Peyer's patch (tissue), 4 donors: ENCODE measurements around the gene ALG1. TPM values are rescaled to one million over a fixed set of nuclear protein-coding genes. Genes with fewer than 3 reads are reported as not detected.

ENCODE experiments used
- DNase-seq, 3 donors: peaks; one replicate each; pipeline ENCODE4 v3.0.0-alpha.2; 2017 to 2019
- H3K27ac ChIP-seq, 4 donors: fragments of 200-600 bp; sonication (generic); one replicate each; pipeline ENCODE4 v1.5.1; 2016 to 2019
- H3K27me3 ChIP-seq, 2 donors: fragments of 200-600 bp; sonication (generic); one replicate each; pipeline ENCODE4 v1.5.1; 2019
- H3K36me3 ChIP-seq, 3 donors: fragments of 200-600 bp; sonication (generic); one replicate each; pipeline ENCODE4 v1.5.1; 2016 to 2019
- H3K4me1 ChIP-seq, 4 donors: fragments of 200-600 bp; sonication (generic); one replicate each; pipeline ENCODE4 v1.5.1; 2016 to 2019
- H3K4me3 ChIP-seq, 4 donors: fragments of 200-600 bp; sonication (generic); 1 replicate in 3 of 4; 2 replicates in 1 of 4; pipeline ENCODE4 v1.5.1; 2016 to 2019; ENCODE audit warnings: mild to moderate bottlenecking in 1 of 4
- H3K9me3 ChIP-seq, 4 donors: fragments of 200-600 bp; sonication (generic); one replicate each; pipeline ENCODE4 v1.5.1; 2016 to 2019; ENCODE audit warnings: mild to moderate bottlenecking in 1 of 4
- POLR2A ChIP-seq, 2 donors: fragments of 450-650 bp; IDR thresholded peaks; one replicate each; pipeline ENCODE4 v1.5.1; 2017; ENCODE audit warnings: antibody characterized with exemption in 2 of 2, mild to moderate bottlenecking in 2 of 2, moderate library complexity in 2 of 2
- total RNA-seq, 4 donors: library from RNA; depleted of rRNA; stranded (reverse); fragments of >200 nt; gene quantifications; one replicate each; pipeline ENCODE4 v1.1.0, GENCODE V29; 2016
- TF ChIP-seq, protein P1 (sequence below), 6 experiments: fragments of 450-650 bp in 4 of 6; fragments of 200-600 bp in 2 of 6; sonication (generic) in 1 of 6; IDR thresholded peaks; one replicate each; pipeline ENCODE4 v1.5.1; 2017 to 2019; ENCODE audit warnings: antibody characterized with exemption in 6 of 6, mild to moderate bottlenecking in 3 of 6, moderate library complexity in 1 of 6

The ALG1 gene
- total RNA-seq, 4 donors from 2014 or later, result 17.8 to 33.9 (median 23.4) TPM

DNA sequence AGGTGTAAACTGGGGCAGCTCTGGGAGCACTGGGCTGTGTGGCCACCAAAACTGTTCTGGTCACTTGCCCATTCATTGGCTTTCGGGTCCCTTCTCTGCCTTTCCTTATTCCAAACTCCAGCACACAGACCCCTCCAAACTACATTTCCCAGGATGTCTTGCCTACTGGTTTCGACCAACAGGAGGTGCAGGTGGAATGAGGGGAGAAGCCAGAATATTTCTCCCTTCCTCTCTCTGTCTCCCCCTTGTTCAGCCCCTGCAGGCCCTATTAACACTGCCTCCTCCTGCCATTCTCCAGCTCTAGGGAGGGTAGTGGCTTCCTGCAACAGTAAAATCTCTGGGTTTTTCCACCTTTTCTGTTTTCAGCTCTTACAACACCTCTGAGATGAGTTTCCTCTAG lies 24.7 kb upstream of the ALG1 start:
- TF ChIP-seq, protein P1, sequence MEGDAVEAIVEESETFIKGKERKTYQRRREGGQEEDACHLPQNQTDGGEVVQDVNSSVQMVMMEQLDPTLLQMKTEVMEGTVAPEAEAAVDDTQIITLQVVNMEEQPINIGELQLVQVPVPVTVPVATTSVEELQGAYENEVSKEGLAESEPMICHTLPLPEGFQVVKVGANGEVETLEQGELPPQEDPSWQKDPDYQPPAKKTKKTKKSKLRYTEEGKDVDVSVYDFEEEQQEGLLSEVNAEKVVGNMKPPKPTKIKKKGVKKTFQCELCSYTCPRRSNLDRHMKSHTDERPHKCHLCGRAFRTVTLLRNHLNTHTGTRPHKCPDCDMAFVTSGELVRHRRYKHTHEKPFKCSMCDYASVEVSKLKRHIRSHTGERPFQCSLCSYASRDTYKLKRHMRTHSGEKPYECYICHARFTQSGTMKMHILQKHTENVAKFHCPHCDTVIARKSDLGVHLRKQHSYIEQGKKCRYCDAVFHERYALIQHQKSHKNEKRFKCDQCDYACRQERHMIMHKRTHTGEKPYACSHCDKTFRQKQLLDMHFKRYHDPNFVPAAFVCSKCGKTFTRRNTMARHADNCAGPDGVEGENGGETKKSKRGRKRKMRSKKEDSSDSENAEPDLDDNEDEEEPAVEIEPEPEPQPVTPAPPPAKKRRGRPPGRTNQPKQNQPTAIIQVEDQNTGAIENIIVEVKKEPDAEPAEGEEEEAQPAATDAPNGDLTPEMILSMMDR (IDR thresholded peaks at IDR 0.05), result no peak
- no peak for TF ChIP-seq POLR2A (IDR thresholded peaks at IDR 0.05)
- H3K36me3 ChIP-seq, result no peaks in the 10 kb centered on the region
- no peaks in the 10 kb centered on the region for H3K27me3 ChIP-seq
- H3K27ac ChIP-seq, result no peak overlapping the region
- DNase-seq, result peak in 1 of 3 donors; percentile 8
- no peak overlapping the region for H3K4me3 ChIP-seq
- no peaks in the 10 kb centered on the region for H3K4me1 ChIP-seq
- H3K9me3 ChIP-seq, result no peaks in the 10 kb centered on the region

DNA sequence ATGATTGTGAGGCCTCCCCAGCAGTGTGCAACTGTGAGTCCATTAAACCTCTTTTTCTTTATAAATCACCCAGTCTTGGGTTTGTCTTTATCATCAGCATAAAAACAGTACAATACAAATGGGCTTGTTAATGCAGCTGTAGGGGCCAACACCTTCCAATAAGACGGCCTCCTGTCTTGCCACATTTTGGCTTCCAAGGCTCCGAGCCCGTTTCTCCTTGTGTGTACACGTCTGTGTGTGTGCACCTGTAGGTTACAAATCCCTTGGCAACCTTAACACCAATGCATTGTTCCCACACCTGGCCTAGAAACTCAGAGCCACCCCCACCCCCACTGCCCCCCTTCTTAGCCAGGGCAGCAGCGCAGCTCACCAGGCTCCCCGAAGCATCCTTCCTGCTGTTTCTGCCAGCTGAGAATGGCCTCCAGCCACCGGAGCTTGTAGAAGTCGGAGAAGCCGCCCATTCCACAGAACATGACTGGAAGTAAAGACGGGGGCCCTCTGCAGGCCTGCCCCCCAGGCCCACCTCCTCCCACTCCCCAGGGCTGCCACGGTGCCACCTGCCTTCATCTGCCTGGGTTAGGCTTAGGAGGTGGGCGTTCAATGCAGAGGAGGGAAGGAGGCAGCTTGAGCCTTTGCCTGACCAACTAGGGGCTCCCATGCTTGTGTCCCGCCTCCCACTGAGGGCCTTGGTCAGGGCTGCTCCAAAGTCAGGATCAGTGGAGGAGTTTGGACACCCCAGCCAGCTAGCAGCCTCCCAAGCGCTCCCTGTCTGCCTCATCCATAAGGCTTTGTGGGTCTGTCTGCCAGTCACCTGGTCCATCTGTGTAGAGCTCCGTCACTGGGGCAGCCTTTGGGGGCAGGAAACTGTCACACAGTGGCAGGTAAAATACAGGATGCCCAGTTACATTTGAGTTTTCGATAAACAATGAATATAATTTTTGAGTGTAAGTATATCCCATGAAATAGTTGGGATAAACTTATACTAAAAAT lies 16.5 kb upstream of the ALG1 start:
- Histone ChIP-seq H3K4me1 (no peaks in the 10 kb centered on the region), H3K9me3 (no peaks in the 10 kb centered on the region)

DNA sequence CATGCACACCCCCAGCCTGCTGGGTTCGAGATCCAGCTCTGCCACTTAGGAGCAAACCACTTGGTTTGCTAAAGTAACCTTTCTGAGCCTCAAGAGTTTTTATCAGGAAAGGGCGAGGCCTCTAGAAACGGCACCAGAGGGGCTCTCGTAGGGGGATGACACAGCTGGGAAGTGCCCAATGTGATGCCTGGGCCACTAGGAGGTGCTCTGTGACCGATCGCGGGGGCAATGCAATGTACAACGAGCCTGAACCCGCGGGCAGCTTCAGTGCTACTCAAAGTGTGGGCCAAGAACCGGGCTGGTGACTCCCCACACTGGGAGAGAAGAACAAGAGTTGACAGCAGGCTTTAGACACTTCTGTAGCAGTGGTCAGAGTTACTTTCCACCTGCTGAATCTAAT lies 15.3 kb upstream of the ALG1 start:
- H3K4me3 ChIP-seq, result no peak overlapping the region
- DNase-seq, result peak in 2 of 3 donors; percentile 22 to 54
- H3K4me1 ChIP-seq, result no peaks in the 10 kb centered on the region
- no peak overlapping the region for H3K27ac ChIP-seq
- H3K27me3 ChIP-seq, result no peaks in the 10 kb centered on the region
- no peaks in the 10 kb centered on the region for H3K9me3 ChIP-seq
- no peaks in the 10 kb centered on the region for H3K36me3 ChIP-seq
- TF ChIP-seq, protein P1 (IDR thresholded peaks at IDR 0.05), result peak in 4 of 6 experiments; percentile 29 to 43 (median 41)
- TF ChIP-seq POLR2A (IDR thresholded peaks at IDR 0.05), result no peak

More for the DNA sequence above, 16.5 kb upstream of the ALG1 start:
- Histone ChIP-seq H3K27me3 (no peaks in the 10 kb centered on the region), H3K27ac (no peak overlapping the region), H3K4me3 (no peak overlapping the region), H3K36me3 (no peaks in the 10 kb centered on the region)
- TF ChIP-seq, protein P1 (IDR thresholded peaks at IDR 0.05), result no peak
- TF ChIP-seq POLR2A (IDR thresholded peaks at IDR 0.05), result no peak
- peak in 1 of 3 donors; percentile 35 for DNase-seq

DNA sequence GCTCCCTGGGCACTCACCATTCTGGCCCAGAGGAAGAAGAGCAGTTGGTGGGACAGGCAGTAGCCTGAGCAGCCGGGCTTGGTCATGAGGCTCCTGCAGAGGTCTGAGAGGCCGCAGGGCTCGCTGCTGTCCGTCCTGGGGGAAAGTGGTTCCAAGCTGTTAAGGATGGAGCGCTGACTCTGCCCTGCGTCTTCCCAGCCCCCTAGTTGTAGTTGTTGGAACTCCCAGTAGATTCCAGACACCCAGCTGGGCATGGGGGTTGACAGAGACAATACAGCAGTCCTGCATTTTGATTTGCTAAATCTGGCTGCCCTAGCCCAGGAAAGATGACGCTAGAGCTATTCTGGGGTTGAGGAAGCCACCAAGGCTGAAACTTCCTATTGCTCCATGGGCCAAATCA lies 13.2 kb upstream of the ALG1 start:
- Histone ChIP-seq H3K4me3 (no peak overlapping the region), H3K4me1 (no peaks in the 10 kb centered on the region), H3K9me3 (no peaks in the 10 kb centered on the region), H3K27me3 (no peaks in the 10 kb centered on the region), H3K27ac (no peak overlapping the region), H3K36me3 (no peaks in the 10 kb centered on the region)
- TF ChIP-seq, protein P1 (IDR thresholded peaks at IDR 0.05), result no peak
- TF ChIP-seq POLR2A (IDR thresholded peaks at IDR 0.05), result no peak
- peak in 1 of 3 donors; percentile 13 for DNase-seq

DNA sequence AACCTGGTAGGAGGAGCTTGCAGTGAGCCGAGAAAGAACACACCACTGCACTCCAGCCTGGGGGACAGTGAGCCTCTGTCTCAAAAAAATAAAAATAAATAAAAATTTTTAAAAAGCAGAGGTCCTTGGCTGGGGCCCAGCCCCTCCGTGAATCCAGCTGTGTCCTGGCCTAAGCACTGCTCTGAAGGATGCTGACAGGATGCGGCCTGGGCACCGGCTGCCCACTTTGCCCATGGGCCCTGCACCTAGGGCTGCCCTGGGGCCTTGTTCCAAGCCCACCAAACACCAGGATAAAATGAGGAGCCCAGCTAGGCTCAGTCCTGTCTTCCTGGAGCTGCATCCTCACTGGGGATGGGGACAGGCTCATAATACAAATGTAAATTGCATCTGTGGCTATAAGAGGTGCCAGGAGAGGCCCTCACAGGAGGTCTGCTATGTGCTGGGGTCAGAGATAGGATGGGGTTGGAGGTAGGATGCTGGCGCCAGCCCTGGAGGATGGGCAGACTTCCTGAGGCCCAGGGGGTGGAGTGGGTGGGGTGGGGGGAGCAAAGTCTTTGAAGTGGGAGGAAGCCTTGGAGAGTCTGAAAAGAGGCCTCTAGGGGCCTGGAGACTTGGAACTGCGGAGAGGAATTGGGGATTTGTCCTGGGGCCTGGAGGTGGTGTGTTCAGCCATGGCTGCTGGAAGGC lies 12.1 kb upstream of the ALG1 start:
- DNase-seq, result no peak
- Histone ChIP-seq H3K9me3 (no peaks in the 10 kb centered on the region), H3K27me3 (no peaks in the 10 kb centered on the region), H3K4me1 (no peaks in the 10 kb centered on the region), H3K36me3 (no peaks in the 10 kb centered on the region), H3K4me3 (no peak overlapping the region), H3K27ac (no peak overlapping the region)
- TF ChIP-seq, protein P1 (IDR thresholded peaks at IDR 0.05), result no peak
- no peak for TF ChIP-seq POLR2A (IDR thresholded peaks at IDR 0.05)
